ENCODE data around the gene TFF3. TPM values are rescaled to one million over a fixed set of nuclear protein-coding genes. Genes with fewer than 3 reads are reported as not detected.

Gene TFF3
- total RNA-seq, 2 donors from 2014 or later, result 6.3 to 16.3 TPM

- 85 to 87% methylated on average over 5 of the region's 5 CpGs for WGBS, 2 donors
- Histone ChIP-seq H3K27me3 (no peaks in the 10 kb centered on the region), H3K4me1 (no peaks in the 10 kb centered on the region), H3K36me3 (replicated peaks in 1 of 2; ENCODE audit: insufficient read depth in 1 of 2, low read depth in 2 of 2) (no peaks in the 10 kb centered on the region), H3K27ac (no peak overlapping the region), H3K4me3 (no peak overlapping the region), H3K9me3 (no peaks in the 10 kb centered on the region)
- intact Hi-C loops (cut with DNase I), result no loop called here
- ATAC-seq, result no peak
- TF ChIP-seq CTCF (IDR thresholded peaks at IDR 0.05) (no peak), POLR2A (IDR thresholded peaks at IDR 0.05) (no peak)
- DNase-seq, result no peak
Observed at GRCh38 chr21:42298657-42299056, 16.6 kb downstream of the TFF3 start.

DNA sequence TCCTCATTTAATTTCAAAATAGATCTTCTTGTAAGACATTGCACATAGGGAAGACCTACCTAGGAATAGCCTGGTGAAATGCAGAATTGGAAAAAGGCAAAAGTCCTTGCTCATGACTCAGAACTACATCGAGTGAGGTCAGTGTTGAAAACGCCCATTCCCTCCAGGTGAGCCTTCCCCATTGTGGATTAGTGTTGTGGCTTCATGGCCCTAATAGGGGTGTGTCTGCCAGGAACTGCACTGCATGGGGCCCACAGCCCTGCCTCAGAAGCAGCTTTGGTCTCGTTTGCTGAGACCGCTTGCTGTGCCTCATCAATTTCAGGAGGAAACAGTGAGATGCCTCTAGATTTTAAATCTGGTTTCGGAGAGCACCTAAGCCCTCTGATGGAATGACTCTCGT lies 17.0 kb downstream of the TFF3 start:
- H3K9me3 ChIP-seq, result no peaks in the 10 kb centered on the region
- ATAC-seq (no peak), DNase-seq (no peak)
- no peaks in the 10 kb centered on the region for H3K4me1 ChIP-seq
- H3K4me3 ChIP-seq, result no peak overlapping the region
- H3K27ac ChIP-seq, result no peak overlapping the region
- intact Hi-C loops (cut with DNase I), result no loop called here
- no peak for TF ChIP-seq POLR2A (IDR thresholded peaks at IDR 0.05)
- TF ChIP-seq CTCF (IDR thresholded peaks at IDR 0.05), result no peak
- WGBS, 2 donors, result 67 to 72% methylated on average over 6 of the region's 6 CpGs
- H3K27me3 ChIP-seq, result no peaks in the 10 kb centered on the region
- no peaks in the 10 kb centered on the region for H3K36me3 ChIP-seq (replicated peaks in 1 of 2; ENCODE audit: insufficient read depth in 1 of 2, low read depth in 2 of 2)

DNA sequence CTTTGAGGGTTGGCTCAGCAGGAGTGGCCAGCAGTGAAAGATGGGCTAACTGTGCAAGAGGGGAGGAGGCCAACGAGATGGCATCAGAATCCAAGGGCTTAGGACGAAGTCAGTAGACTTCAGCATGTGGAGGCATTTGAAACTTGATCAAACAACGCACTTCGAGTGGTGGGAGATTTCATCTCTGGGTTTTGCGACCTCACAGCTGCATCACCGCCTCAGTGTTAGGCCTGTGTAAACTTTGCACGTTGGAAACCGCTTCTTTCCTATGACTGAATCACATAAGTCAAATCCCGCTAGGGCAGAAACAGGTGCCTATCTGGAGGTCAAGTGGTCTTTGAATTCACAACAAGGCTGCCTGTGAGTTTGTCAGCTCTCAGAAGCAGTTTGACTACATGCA lies 17.8 kb downstream of the TFF3 start:
- no peak for DNase-seq
- H3K4me3 ChIP-seq, result no peak overlapping the region
- H3K27me3 ChIP-seq, result no peaks in the 10 kb centered on the region
- ATAC-seq, result no peak
- H3K36me3 ChIP-seq (replicated peaks in 1 of 2; ENCODE audit: insufficient read depth in 1 of 2, low read depth in 2 of 2), result no peaks in the 10 kb centered on the region
- WGBS, 2 donors, result 59 to 73% methylated on average over 9 of the region's 9 CpGs
- intact Hi-C loops (cut with DNase I), result no loop called here
- no peaks in the 10 kb centered on the region for H3K4me1 ChIP-seq
- no peak overlapping the region for H3K27ac ChIP-seq
- no peaks in the 10 kb centered on the region for H3K9me3 ChIP-seq
- TF ChIP-seq POLR2A (IDR thresholded peaks at IDR 0.05) (no peak), CTCF (IDR thresholded peaks at IDR 0.05) (no peak)

DNA sequence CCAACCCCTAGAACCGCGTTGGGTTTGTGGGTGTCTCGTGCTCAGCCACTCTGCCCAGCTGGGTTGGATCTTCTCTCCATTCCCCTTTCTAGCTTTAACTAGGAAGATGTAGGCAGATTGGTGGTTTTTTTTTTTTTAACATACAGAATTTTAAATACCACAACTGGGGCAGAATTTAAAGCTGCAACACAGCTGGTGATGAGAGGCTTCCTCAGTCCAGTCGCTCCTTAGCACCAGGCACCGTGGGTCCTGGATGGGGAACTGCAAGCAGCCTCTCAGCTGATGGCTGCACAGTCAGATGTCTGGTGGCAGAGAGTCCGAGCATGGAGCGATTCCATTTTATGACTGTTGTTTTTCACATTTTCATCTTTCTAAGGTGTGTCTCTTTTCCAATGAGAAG lies 18.7 kb downstream of the TFF3 start:
- DNase-seq (no peak), ATAC-seq (no peak)
- 72 to 89% methylated on average over 7 of the region's 7 CpGs for WGBS, 2 donors
- Histone ChIP-seq H3K9me3 (no peaks in the 10 kb centered on the region), H3K27ac (no peak overlapping the region), H3K36me3 (replicated peaks in 1 of 2; ENCODE audit: insufficient read depth in 1 of 2, low read depth in 2 of 2) (no peaks in the 10 kb centered on the region), H3K27me3 (no peaks in the 10 kb centered on the region), H3K4me1 (no peaks in the 10 kb centered on the region), H3K4me3 (no peak overlapping the region)
- intact Hi-C loops (cut with DNase I), result no loop called here
- TF ChIP-seq CTCF (IDR thresholded peaks at IDR 0.05) (no peak), POLR2A (IDR thresholded peaks at IDR 0.05) (no peak)

GRCh38 chr21:42295845-42296244 lies 19.4 kb downstream of the TFF3 start:
- WGBS, 2 donors, result 74 to 82% methylated on average over 15 of the region's 15 CpGs
- H3K9me3 ChIP-seq, result no peaks in the 10 kb centered on the region
- H3K36me3 ChIP-seq (replicated peaks in 1 of 2; ENCODE audit: insufficient read depth in 1 of 2, low read depth in 2 of 2), result no peaks in the 10 kb centered on the region
- intact Hi-C loops (cut with DNase I), result no loop called here
- no peak overlapping the region for H3K27ac ChIP-seq
- ATAC-seq (no peak), DNase-seq (no peak)
- no peaks in the 10 kb centered on the region for H3K4me1 ChIP-seq
- no peaks in the 10 kb centered on the region for H3K27me3 ChIP-seq
- TF ChIP-seq POLR2A (IDR thresholded peaks at IDR 0.05) (no peak), CTCF (IDR thresholded peaks at IDR 0.05) (no peak)
- H3K4me3 ChIP-seq, result no peak overlapping the region
